ENCODE results near the gene MTUS2.

Gene MTUS2

GRCh38 chr13:29546662-29547061 lies 726.5 kb downstream of the MTUS2 start:
- TF ChIP-seq, protein P1, sequence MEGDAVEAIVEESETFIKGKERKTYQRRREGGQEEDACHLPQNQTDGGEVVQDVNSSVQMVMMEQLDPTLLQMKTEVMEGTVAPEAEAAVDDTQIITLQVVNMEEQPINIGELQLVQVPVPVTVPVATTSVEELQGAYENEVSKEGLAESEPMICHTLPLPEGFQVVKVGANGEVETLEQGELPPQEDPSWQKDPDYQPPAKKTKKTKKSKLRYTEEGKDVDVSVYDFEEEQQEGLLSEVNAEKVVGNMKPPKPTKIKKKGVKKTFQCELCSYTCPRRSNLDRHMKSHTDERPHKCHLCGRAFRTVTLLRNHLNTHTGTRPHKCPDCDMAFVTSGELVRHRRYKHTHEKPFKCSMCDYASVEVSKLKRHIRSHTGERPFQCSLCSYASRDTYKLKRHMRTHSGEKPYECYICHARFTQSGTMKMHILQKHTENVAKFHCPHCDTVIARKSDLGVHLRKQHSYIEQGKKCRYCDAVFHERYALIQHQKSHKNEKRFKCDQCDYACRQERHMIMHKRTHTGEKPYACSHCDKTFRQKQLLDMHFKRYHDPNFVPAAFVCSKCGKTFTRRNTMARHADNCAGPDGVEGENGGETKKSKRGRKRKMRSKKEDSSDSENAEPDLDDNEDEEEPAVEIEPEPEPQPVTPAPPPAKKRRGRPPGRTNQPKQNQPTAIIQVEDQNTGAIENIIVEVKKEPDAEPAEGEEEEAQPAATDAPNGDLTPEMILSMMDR (IDR thresholded peaks at IDR 0.05; ENCODE audit: control extremely low read depth, extremely low read depth, low read depth, missing control alignments): no peak
- ChIA-PET POLR2A (no interaction called here), CTCF (interaction anchor here (1.1 to 2.1 kb wide), 3 partner anchors 8 to 566 kb away, joined by 3 to 7 read pairs (median 4); no protein-coding TSS in a partner anchor)
- DNase-seq (ENCODE audit: extremely low spot score): no peak

DNA sequence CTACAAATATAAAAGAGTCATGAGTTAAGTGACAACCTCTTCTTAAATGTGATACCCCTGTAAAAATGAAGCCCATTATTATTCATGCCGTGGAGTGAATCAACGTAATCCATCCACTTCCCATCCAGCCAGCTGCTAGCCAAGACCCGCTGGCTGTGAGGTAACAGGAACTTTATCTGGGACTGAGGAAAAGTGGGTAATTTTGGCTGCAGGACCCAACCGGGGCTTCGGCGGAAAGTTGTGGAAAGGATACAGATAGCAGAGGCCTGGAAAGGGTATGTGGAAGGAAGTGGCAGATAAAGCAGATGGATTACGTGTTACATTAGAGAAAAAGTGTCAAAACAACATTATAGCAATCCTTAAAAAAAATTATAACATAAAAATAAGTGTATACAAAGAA lies 727.0 kb downstream of the MTUS2 start:
- ChIA-PET POLR2A (no interaction called here), CTCF (interaction anchor here (1.1 to 2.1 kb wide), 3 partner anchors 9 to 565 kb away, joined by 3 to 7 read pairs (median 4); no protein-coding TSS in a partner anchor)
- TF ChIP-seq, protein P1 (IDR thresholded peaks at IDR 0.05; ENCODE audit: control extremely low read depth, extremely low read depth, low read depth, missing control alignments): no peak
- DNase-seq (ENCODE audit: extremely low spot score): no peak

DNA sequence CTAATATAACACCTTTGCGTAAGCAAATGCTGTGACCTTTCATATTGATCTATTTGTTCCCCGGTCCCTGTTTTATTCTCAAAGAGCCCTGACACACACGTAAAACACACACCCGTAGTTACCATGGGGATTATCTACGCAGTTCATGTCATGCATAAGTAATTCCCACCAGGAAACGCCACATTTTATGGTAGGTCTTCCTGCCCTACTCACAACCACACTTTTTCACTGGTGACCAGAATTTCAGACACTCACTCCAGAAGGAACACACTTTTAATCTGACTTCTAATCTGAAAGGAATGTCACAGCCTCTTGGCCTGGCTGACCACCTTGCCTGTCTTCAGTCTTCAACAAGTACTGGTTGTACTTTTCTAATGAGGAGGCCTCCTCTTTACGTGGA lies 728.6 kb downstream of the MTUS2 start:
- CTCF ChIA-PET: interaction anchor here (1.1 to 1.4 kb wide), 2 partner anchors 15 to 159 kb away, joined by 4 read pairs; no protein-coding TSS in a partner anchor
- no peak for DNase-seq (ENCODE audit: extremely low spot score)
- POLR2A ChIA-PET: no interaction called here
- TF ChIP-seq, protein P1 (IDR thresholded peaks at IDR 0.05; ENCODE audit: control extremely low read depth, extremely low read depth, low read depth, missing control alignments): no peak

- CTCF ChIA-PET: interaction anchor here (1.1 to 1.2 kb wide), 2 partner anchors 13 to 47 kb away, joined by 3 read pairs; no protein-coding TSS in a partner anchor
- no peak for DNase-seq (ENCODE audit: extremely low spot score)
- POLR2A ChIA-PET: no interaction called here
- TF ChIP-seq, protein P1 (IDR thresholded peaks at IDR 0.05; ENCODE audit: control extremely low read depth, extremely low read depth, low read depth, missing control alignments): no peak
These were observed 730.4 kb downstream of the MTUS2 start for GRCh38 chr13:29550430-29550988.

DNA sequence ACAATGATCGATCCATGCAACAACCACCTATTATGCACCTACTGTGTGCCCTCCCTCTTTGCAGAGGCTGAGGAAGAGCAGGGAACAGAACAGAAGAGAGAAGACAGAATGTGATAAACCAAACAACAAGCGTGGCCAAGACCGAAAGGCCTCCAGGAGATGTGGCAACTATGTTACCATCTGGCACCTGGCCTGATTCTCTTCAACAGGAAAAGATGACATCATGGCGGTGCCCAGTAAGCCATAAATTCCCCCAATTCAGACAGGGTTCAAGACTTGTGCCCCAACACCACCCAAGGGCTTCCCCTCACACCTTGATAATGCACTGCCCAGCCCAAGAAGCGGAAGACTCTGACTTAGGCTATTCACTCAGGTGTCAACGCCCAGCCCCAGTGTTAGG lies 731.1 kb downstream of the MTUS2 start:
- TF ChIP-seq, protein P1 (IDR thresholded peaks at IDR 0.05; ENCODE audit: control extremely low read depth, extremely low read depth, low read depth, missing control alignments): no peak
- ChIA-PET POLR2A (no interaction called here), CTCF (interaction anchor here (1.1 to 1.2 kb wide), 2 partner anchors 12 to 46 kb away, joined by 3 read pairs; no protein-coding TSS in a partner anchor)
- no peak for DNase-seq (ENCODE audit: extremely low spot score)

Data from GM10248 (cell line).